NK-92 (cell line): ENCODE measurements around the gene ACOXL.
"Not testable (repeated sequence)": the region's sequence is repeated elsewhere in the genome, so short reads cannot be mapped to it uniquely, and the experiment has no call there.

ENCODE experiments used
- DNase-seq: peaks from one replicate; lab custom pipeline; 2025; ENCODE audit not compliant: unreplicated experiment; lab: John Stamatoyannopoulos, UW

ACOXL gene

GRCh38 chr2:110959198-110959597 lies 226.8 kb downstream of the ACOXL start:
- no peak for DNase-seq

DNA sequence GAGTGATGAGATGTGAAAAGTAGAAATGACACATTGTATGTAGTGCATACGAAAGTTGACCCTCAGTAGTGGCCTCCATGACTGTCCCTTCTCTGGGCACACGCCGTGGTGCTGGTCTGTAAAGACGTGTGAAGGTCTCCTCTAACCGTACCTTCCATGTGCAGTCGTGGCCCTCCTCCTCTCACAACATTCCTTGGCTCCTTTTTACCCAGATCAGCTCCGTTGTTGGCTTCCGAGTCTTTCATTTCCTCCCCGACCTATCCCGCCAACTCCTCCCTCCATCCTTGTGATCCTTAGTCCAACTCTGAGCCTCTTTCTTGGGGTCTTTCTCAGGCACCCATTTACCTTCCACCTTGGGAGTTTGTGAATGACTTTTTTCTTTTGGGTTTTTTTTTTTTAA lies 227.9 kb downstream of the ACOXL start:
- DNase-seq: no peak

DNA sequence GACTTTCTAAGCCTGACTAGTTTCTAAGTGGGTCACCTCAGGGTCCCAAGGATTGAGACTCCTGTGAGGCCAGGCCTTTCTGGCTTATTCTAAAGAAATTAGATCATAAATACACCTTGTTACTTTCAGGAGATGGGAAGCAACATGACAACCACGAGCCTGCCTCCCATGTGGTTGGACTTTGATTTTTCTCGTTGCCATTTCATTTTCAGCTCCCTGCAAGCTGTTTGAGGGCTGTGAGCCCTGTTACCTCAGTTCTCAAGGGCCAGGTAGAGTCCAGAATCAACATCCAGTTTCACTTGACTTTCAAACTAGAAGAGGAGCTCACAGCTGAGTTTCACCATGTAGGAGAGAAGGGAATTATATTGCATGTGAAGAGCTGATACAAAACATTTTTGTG lies 228.6 kb downstream of the ACOXL start:
- DNase-seq: no peak

DNA sequence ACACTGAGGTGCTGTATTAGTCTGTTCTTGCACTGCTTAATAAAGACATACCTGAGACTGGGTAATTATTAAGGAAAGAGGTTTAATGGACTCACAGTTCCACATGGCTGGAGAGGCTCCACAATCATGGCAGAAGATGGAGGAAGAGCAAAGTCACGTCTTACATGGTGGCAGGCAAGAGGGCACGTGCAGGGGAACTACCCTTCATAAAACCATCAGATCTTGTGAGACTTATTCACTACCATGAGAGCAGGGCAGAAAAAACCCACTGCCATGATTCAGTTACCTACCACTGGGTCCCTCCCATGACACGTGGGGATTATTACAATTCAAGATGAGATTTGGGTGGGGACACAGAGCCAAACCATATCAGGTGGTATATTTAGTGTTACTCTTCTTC lies 229.3 kb downstream of the ACOXL start:
- DNase-seq: not testable (repeated sequence)

DNA sequence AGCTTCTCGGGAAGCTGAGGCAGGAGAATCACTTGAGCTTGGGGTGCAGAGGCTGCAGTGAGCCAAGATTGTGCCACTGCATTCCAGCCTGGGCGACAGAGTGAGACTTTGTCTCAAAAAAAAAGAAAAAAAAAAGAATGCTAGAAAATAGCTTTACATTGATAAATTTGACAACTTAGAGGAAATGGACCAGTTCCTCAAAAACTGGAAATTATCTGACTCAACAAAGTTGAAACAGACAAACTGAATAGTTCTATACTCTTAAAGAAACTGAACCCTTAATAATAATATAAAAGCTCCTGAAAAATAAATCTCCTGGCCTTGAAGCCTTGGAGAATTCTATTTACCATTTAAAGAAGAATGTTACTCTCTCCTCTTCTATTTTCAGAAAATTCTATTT lies 237.3 kb downstream of the ACOXL start:
- no peak for DNase-seq

DNA sequence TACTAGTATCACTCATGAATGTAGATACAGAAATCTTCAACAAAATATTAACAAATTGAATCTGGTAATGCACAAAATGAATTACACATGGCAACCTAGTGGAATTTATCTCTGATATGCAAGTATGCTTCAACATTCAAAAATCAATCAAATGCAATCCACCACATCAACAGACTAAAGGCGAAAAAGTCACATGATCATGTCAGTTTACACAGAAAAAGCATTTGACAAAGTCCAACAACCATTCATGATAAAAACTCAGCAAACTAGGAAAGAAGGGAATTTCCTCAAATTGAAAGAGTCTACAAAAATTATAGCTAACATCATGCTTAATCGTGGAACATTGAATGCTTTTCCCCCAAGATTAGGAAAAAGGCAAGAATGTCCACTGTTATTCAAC lies 237.8 kb downstream of the ACOXL start:
- no peak for DNase-seq

DNA sequence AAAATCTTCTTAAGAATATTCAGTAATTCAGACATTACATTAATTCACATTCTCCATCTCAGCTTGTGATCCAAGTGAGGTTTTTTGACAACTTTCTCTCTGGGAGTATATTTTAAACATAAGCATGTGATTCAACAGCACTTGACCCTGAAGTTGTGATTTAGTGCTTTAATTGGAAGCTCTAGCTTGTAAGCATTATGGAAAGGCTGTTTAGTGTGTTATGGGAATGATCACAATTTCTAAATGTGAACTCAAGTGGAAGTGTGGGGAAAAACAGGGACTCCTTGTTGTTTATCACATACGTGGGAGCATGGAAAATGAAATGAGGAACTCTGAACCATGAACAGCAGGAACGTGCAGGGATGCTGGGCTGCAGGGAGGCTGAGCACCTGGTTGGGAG lies 239.4 kb downstream of the ACOXL start:
- no peak for DNase-seq

DNA sequence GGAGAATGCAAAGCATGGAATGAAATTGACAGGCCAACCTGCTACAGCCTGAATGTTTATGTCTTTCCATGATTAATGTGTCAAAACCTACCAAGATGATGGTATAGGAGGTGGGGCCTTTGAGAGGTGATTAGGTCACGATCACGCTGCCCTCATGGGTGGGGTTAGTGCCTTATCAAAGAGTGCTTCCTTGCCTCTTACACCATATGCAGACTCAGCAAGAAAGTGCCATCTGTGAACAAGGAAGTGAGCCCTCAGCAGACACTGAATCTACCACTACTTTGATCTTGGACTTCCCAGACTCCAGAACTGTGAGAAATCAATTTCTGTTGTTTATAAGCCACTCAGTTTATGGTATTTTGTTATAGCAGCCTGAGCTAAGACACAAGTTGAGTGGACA lies 240.9 kb downstream of the ACOXL start:
- DNase-seq: no peak

DNA sequence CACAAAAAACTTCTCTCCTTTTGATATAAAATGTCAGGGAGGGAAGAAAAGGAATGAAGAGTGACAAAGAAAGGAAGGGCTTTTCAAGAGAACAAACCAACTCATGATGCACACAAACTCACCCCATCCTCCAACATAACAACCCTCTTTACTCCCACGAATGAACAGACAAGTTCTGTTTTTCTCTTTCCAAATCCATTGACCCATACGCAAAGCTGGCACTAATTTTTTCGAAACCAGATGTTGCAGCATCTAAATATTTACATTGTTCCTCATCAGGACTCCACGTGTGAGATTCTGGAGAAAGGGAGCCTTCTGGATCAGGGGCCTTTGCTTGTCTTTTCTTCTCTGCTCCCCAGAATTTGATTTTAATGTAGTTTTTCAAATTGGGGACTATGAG lies 245.0 kb downstream of the ACOXL start:
- no peak for DNase-seq

- no peak for DNase-seq
Observed at GRCh38 chr2:110978148-110978547, 245.8 kb downstream of the ACOXL start.

GRCh38 chr2:110978756-110979470 lies 246.5 kb downstream of the ACOXL start:
- no peak for DNase-seq

- DNase-seq: no peak
Observed at GRCh38 chr2:110979471-110980338, 247.3 kb downstream of the ACOXL start.

- no peak for DNase-seq
Observed at GRCh38 chr2:110980339-110981062, 248.1 kb downstream of the ACOXL start.

- no peak for DNase-seq
Observed at GRCh38 chr2:110983133-110983532, 250.8 kb downstream of the ACOXL start.

DNA sequence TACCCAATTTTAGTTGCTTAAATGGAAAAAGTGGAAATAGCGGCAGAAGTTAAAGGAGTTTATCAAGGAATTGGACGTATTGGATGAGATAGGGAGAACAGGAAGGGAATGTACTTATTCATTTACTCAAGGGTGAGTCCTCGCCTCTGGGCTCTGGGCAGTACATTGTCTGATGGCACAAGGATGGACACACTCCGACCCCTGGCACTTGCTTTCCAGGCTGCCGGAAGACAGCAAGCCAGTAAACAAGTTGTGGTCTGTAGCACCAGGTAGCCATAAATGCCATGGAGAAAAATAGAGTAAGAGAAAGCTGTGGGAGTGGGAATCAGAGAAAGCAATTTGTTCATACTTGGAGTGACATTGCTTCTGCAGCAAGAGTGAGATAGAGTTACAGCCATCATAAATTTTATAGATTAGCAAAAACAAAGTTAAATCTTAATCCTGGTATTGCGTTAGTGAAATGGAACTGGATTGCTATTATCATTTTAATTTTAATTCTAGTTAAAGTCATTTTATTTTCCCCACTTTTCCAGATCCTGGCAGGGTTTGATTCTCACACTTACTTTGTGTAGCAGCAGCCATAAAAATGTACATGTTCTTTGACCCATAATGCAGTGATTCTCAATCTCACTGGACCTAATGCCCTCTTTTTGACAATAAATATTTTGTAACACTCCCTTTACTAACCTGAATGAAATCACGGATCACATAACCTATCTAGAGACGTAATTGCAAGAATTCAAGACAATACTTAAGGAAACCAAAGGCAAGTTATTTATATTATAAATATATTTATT lies 252.5 kb downstream of the ACOXL start:
- DNase-seq: no peak

- no peak for DNase-seq
Observed at GRCh38 chr2:110990440-110990839, 258.1 kb downstream of the ACOXL start.

DNA sequence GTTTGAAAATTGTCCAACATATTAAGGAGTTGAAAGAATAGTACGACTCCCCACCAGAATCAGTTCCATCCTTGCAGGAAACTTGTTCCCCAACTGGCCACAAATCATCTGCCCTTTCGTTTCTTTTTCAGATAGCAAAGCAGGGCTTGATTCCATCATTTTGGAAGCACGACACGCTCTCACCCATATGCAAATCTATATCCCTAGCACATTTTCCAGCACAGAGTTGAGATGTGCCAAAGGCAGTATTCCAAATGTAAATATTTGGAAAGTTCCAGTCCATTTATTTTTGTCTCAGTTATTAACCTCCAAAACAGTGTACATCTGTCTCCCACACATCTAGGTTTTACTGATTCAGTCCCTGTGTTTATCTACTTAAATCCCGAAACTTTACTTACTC lies 259.5 kb downstream of the ACOXL start:
- DNase-seq: no peak

DNA sequence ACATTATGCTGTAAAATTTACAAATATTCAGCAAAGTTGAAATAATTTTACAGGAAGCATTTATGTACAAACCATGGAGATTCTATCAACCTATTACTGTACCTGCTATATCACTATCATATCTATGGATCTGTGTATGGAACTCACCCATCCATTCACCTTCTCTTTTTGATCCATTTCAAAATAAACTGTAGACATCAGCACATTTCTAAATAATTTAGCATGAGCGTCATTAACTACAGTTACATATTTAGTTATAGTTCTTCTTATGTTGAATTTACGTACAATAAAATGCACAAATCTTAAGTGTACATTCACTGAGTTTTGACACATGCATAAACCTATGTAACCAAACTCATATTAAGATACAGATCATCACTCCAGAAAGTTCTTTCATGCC lies 260.5 kb downstream of the ACOXL start:
- no peak for DNase-seq

DNA sequence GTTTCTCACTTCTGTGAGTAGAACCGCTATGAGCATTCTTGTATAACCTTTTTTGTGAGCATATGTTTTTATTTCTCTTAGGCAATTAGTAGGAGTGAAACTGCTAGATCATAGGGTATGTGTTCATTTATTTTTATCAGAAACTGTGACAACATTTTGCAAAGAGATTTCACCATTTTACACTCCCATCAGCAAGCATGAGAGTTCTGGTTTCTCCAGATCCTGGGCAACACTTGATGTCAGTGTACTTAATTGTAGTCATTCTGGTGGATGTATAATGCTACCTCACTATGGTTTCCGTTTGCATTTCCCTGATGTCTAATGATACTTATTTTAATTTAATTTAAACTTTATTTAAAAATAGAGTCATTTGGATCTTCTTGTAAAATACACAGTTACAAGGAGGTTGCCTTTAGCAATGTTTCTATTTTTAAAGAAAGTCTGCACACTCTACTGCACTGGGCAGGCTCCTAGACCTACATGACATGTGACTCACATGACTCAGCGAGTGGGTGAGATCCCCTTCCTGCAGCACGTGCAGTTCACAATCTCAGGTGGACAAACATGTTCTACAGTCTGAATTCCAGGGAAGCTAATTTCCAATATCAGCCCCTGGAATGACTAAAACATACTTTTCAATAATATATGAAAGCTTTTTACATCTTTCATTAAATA lies 261.3 kb downstream of the ACOXL start:
- no peak for DNase-seq

DNA sequence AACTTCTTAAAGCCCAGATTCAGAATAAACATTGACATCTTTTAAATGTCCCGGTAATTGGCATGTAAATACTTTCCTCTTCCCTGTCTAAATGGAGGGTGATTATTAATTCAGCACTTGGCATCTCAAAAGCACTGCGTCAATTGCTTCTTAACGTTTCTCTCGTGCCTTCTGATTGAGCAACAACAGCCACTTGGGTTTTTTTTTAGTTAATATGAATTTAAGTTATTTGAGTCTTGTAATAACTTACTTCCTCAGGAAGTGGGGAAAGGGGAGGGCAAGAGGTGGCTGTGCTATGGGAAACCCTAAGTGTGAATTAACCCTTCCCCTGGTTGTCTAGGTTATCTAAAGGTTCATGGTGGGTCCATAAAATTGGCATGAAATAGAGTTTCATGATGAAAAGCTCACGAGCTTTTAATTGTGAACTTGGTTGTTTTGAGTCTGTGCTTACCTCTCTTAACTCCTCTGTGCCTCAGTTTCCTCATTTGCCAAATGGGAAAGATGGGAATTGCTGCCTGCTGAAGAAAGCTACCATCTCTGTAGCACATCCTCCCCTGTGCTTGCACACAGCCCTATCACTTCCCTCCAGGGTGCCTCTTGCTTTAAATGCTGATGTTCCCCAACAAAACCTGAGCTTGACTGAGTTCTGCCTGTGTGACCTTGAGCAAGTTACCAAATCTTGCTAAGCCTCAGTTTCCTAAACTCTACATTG lies 262.0 kb downstream of the ACOXL start:
- DNase-seq: no peak
